Activated CD4-positive, alpha-beta T cell treated with anti-CD3 and anti-CD28 coated beads, Interleukin-2, amount 50 U/mL, for 1 hour (primary cell): ENCODE measurements around the gene THNSL1.

Experiments used
- DNase-seq: peaks from one replicate; pipeline ENCODE4 v3.0.0-alpha.2; 2020

Gene THNSL1

GRCh38 chr10:25061125-25061524, 44.7 kb downstream of the THNSL1 start:
- no peak for DNase-seq

- DNase-seq: no peak
Measured at GRCh38 chr10:25061711-25062449, 45.5 kb downstream of the THNSL1 start.

- DNase-seq: no peak
Measured at GRCh38 chr10:25063157-25063556, 46.7 kb downstream of the THNSL1 start.

- DNase-seq: no peak
Measured at GRCh38 chr10:25063644-25064043, 47.2 kb downstream of the THNSL1 start.

- DNase-seq: no peak
Measured at GRCh38 chr10:25064401-25064800, 48.0 kb downstream of the THNSL1 start.

GRCh38 chr10:25065761-25066476, 49.5 kb downstream of the THNSL1 start:
- no peak for DNase-seq

- no peak for DNase-seq
Measured at GRCh38 chr10:25068152-25069058, 52.0 kb downstream of the THNSL1 start.

GRCh38 chr10:25071227-25071626, 54.8 kb downstream of the THNSL1 start:
- no peak for DNase-seq

- DNase-seq: no peak
Measured at GRCh38 chr10:25072786-25073185, 56.4 kb downstream of the THNSL1 start.

GRCh38 chr10:25075825-25076224, 59.4 kb downstream of the THNSL1 start:
- DNase-seq: no peak
